Adrenal gland (tissue), 12 donors: ENCODE results near the gene ARHGAP44. TPM values are rescaled to one million over a fixed set of nuclear protein-coding genes. Genes with fewer than 3 reads are reported as not detected.

ENCODE experiments used
- DNase-seq, 7 donors: peaks; one replicate each; pipeline ENCODE4 v3.0.0-alpha.2; 2019 to 2020
- H3K27ac ChIP-seq, 5 donors: fragments of 200-600 bp; sonication (generic) in 4 of 5; 1 replicate in 3 of 5; 2 replicates in 2 of 5; pipeline versions ENCODE4 v1.5.1 to v1.8.0; 2016 to 2020; ENCODE audit warnings: mild to moderate bottlenecking in 1 of 5
- H3K27me3 ChIP-seq: fragments of 200-600 bp; 2 replicates; pipeline ENCODE4 v1.8.0; 2021
- H3K36me3 ChIP-seq, 2 donors: fragments of 200-600 bp; replicated peaks in 1 of 2; 1 replicate in 1 of 2; 2 replicates in 1 of 2; pipeline versions ENCODE4 v1.5.1 to v1.8.0; 2018 to 2022
- H3K4me1 ChIP-seq, 2 donors: fragments of 200-600 bp; replicated peaks in 1 of 2; 1 replicate in 1 of 2; 2 replicates in 1 of 2; pipeline versions ENCODE4 v1.5.1 to v1.8.0; 2018 to 2021
- H3K4me3 ChIP-seq, 4 donors: fragments of 200-600 bp; sonication (generic) in 3 of 4; one replicate each; pipeline ENCODE4 v1.5.1; 2016 to 2018
- H3K9me3 ChIP-seq, 3 donors: fragments of 200-600 bp; sonication (generic) in 1 of 3; replicated peaks in 1 of 3; 1 replicate in 2 of 3; 2 replicates in 1 of 3; pipeline versions ENCODE4 v1.5.1 to v1.8.0; 2016 to 2021
- POLR2A ChIP-seq, 2 donors: fragments of 450-650 bp; IDR thresholded peaks; one replicate each; pipeline ENCODE4 v1.6.1; 2017; ENCODE audit warnings: antibody characterized with exemption in 2 of 2, mild to moderate bottlenecking in 2 of 2, moderate library complexity in 1 of 2
- WGBS, 4 donors: extraction: QIAGEN DNeasy Blood & Tissue Kit in 2 of 4; methylation state at CpG; one replicate each; pipeline versions ENCODE4 v1.1.5 to v1.1.7; 2013 to 2017; 5-methylcytosine and 5-hydroxymethylcytosine counted together
- intact Hi-C, 2 donors: fragments of 100-400 bp; cut with DNase I; formaldehyde crosslinking; loops; one replicate each; pipeline versions ENCODE4 v1.14.1 to v1.15.0; 2022 to 2023
- polyA plus RNA-seq, 3 donors: library from polyadenylated mRNA; stranded (reverse); fragments of 200-250 nt in 2 of 3; fragments of 350-450 nt in 1 of 3; fragmentation: Illumina TruSeq in 1 of 3; extraction: RNeasy Lipid Tissue Mini Kit (QIAGEN cat#74804) in 1 of 3; gene quantifications; one replicate each; pipeline ENCODE4 v1.2.3, GENCODE V29; 2013 to 2014
- total RNA-seq, 9 donors: library from RNA; depleted of rRNA in 4 of 9; stranded (reverse); fragments of >200 nt in 4 of 9; fragments of 120-200 nt in 1 of 9; fragmentation: NEBNext Ultra II Directional in 1 of 9; extraction: Animal tissue kit (Norgen Biotek cat#: 25700) in 1 of 9; gene quantifications; one replicate each; pipeline versions ENCODE4 v1.1.0 to v1.2.4, GENCODE V29; 2013 to 2023
- TF ChIP-seq, protein P1 (sequence below), 6 experiments: fragments of 450-650 bp in 4 of 6; fragments of 200-600 bp in 2 of 6; sonication (generic) in 1 of 6; IDR thresholded peaks; 1 replicate in 5 of 6; 2 replicates in 1 of 6; pipeline versions ENCODE4 v1.5.1 to v1.8.0; 2016 to 2021; ENCODE audit warnings: antibody characterized with exemption in 6 of 6, mild to moderate bottlenecking in 2 of 6, moderate library complexity in 1 of 6
- donor health status: healthy with polysubstance abuse.
- donor health status: Bipolar disorder and iron deficiency.
- donor health status: DM: yes; HTN: yes; CAD: no.
- donor health status: DM: no; HTN: no; CAD: no.
- donor health status: DM: no; HTN: no; CAD: no.
- donor health status: DM: yes; HTN: yes; CAD: no.

Gene ARHGAP44
- total and polyA plus RNA-seq, 12 donors: 1.1 to 45.2 (median 2.6) TPM

DNA sequence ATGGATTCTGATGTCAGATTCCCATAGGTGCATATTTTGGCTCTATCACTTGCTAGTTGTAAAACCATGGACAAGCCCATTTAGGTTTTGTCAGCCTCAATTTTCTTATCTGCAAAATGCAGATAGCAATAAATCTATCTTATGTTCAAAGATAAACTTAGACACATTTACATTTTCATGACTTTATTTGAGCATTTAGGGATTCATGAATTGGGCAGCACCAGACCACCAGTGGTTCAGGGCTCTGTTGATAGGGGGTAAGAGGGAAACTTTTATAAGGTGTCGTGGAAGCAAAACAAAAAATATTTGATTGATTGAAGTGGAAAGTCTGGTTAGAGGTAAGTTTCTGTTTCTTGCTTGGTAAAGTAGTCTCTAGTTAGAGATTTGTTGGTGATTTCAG, 17.3 kb downstream of the ARHGAP44 start:
- intact Hi-C loops: no loop called here
- WGBS, 4 donors: 79 to 100% (median 90%) methylated on average over 1 of the region's 1 CpG
- no peak overlapping the region for H3K4me3 ChIP-seq
- H3K9me3 ChIP-seq: no peaks in the 10 kb centered on the region
- no peak for DNase-seq
- H3K27ac ChIP-seq: no peak overlapping the region
- H3K36me3 ChIP-seq: no peaks in the 10 kb centered on the region
- TF ChIP-seq, protein P1, sequence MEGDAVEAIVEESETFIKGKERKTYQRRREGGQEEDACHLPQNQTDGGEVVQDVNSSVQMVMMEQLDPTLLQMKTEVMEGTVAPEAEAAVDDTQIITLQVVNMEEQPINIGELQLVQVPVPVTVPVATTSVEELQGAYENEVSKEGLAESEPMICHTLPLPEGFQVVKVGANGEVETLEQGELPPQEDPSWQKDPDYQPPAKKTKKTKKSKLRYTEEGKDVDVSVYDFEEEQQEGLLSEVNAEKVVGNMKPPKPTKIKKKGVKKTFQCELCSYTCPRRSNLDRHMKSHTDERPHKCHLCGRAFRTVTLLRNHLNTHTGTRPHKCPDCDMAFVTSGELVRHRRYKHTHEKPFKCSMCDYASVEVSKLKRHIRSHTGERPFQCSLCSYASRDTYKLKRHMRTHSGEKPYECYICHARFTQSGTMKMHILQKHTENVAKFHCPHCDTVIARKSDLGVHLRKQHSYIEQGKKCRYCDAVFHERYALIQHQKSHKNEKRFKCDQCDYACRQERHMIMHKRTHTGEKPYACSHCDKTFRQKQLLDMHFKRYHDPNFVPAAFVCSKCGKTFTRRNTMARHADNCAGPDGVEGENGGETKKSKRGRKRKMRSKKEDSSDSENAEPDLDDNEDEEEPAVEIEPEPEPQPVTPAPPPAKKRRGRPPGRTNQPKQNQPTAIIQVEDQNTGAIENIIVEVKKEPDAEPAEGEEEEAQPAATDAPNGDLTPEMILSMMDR (IDR thresholded peaks at IDR 0.05): no peak
- no peak for TF ChIP-seq POLR2A (IDR thresholded peaks at IDR 0.05)
- no peaks in the 10 kb centered on the region for H3K4me1 ChIP-seq
- no peaks in the 10 kb centered on the region for H3K27me3 ChIP-seq

DNA sequence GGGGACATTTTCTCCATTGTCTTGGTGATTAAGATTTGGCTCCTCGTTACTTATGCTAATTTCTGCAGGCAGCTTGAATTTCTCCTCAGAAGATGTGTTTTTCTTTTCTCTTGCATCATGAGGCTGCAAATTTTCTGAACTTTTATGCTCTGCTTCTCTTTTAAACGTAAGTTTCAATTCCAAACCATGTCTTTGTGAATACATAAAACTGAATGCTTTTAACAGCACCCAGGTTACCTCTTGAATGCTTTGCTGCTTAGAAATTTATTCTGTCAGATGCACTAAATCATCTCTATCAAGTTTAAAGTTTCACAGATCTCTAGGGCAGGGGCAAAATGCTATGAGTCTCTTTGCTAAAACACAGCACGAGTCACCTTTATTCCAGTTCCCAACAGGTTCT, 19.4 kb downstream of the ARHGAP44 start:
- Histone ChIP-seq H3K36me3 (no peaks in the 10 kb centered on the region), H3K27ac (no peak overlapping the region), H3K4me1 (no peaks in the 10 kb centered on the region), H3K27me3 (no peaks in the 10 kb centered on the region), H3K9me3 (no peaks in the 10 kb centered on the region), H3K4me3 (no peak overlapping the region)
- intact Hi-C loops: no loop called here
- no peak for DNase-seq
- 62 to 84% (median 68%) methylated on average over 3 of the region's 3 CpGs for WGBS, 4 donors
- TF ChIP-seq POLR2A (IDR thresholded peaks at IDR 0.05): no peak
- TF ChIP-seq, protein P1 (IDR thresholded peaks at IDR 0.05): no peak

DNA sequence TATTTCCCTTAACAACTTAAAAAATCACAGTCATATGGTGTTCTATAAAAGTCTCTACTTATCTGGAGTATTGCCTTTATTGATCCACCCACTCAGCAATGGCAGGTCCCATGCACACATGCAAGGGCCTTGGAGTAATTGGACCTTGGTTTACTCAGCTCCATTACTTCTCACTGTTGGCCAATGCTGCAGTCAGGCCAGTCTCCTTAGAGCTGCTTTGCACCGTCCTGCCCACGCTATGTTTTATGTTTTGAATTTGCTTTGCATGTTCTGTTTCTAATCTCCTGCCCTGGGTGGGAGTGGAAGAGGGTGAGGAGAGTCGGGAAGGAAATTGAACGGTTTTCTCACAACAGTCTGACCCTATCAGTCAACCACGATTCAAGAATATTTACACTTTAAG, 23.6 kb downstream of the ARHGAP44 start:
- TF ChIP-seq, protein P1 (IDR thresholded peaks at IDR 0.05): no peak
- no peak for TF ChIP-seq POLR2A (IDR thresholded peaks at IDR 0.05)
- 37 to 50% (median 40%) methylated on average over 5 of the region's 5 CpGs for whole genome bisulfite sequencing, 4 donors
- no peak for DNase-seq
- Histone ChIP-seq H3K27ac (no peak overlapping the region), H3K27me3 (no peaks in the 10 kb centered on the region), H3K9me3 (no peaks in the 10 kb centered on the region), H3K4me1 (no peaks in the 10 kb centered on the region), H3K36me3 (no peaks in the 10 kb centered on the region), H3K4me3 (no peak overlapping the region)
- intact Hi-C loops: no loop called here

DNA sequence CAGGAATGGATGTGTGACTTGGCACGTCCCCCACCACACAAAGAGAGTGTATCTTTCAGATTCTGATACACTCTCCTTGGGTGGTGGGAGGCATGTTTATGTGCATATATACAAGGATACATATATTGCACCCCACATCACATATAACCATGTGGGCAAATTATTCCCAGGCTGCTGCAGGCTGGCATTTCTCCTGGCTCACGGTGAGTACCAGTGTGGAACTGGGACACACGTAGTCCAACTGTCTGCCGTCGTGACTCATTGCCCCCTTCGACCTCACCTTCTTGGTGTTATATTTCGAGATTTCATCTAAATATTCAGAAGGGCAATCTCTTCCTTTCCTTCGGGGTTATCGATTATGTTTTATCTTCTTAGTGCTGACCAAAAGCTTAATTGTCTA, 24.4 kb downstream of the ARHGAP44 start:
- Histone ChIP-seq H3K27ac (no peak overlapping the region), H3K27me3 (no peaks in the 10 kb centered on the region), H3K4me3 (no peak overlapping the region), H3K36me3 (no peaks in the 10 kb centered on the region), H3K9me3 (no peaks in the 10 kb centered on the region), H3K4me1 (no peaks in the 10 kb centered on the region)
- no peak for DNase-seq
- intact Hi-C loops: no loop called here
- TF ChIP-seq, protein P1 (IDR thresholded peaks at IDR 0.05): no peak
- TF ChIP-seq POLR2A (IDR thresholded peaks at IDR 0.05): no peak
- WGBS, 4 donors: 74 to 82% (median 79%) methylated on average over 9 of the region's 9 CpGs
